Neutrophil (primary cell): ENCODE measurements around the gene RBFOX2.

Experiments used
- H3K27ac ChIP-seq: fragments of 200-600 bp; sonication (generic); 2 replicates; pipeline ENCODE4 v1.5.1; 2016; ENCODE audit warnings: mild to moderate bottlenecking, moderate library complexity
- H3K27me3 ChIP-seq: fragments of 200-600 bp; sonication (generic); 2 replicates; pipeline ENCODE4 v1.6.0; 2016; ENCODE audit warnings: mild to moderate bottlenecking
- H3K36me3 ChIP-seq: fragments of 200-600 bp; sonication (generic); 2 replicates; pipeline ENCODE4 v1.5.1; 2017
- H3K4me1 ChIP-seq, 2 experiments: fragments of 200-600 bp in 1 of 2; sonication (generic) in 1 of 2; 1 replicate in 1 of 2; 2 replicates in 1 of 2; pipeline versions ENCODE4 v1.5.1 to v1.6.1; 2013 to 2016; ENCODE audit warnings: low read depth in 1 of 2, low read length in 1 of 2, mild to moderate bottlenecking in 1 of 2, moderate library complexity in 1 of 2; ENCODE audit not compliant: control insufficient read depth in 1 of 2, insufficient read depth in 1 of 2
- H3K4me3 ChIP-seq, 2 experiments: fragments of 200-600 bp in 1 of 2; sonication (generic) in 1 of 2; 1 replicate in 1 of 2; 2 replicates in 1 of 2; pipeline ENCODE4 v1.5.1; 2013 to 2016; ENCODE audit warnings: low read depth in 1 of 2, low read length in 1 of 2, mild to moderate bottlenecking in 1 of 2, moderate library complexity in 1 of 2
- H3K9me3 ChIP-seq: fragments of 200-600 bp; sonication (generic); 2 replicates; pipeline ENCODE4 v1.5.1; 2016
- TF ChIP-seq, protein P1 (sequence below): fragments of 200-600 bp; sonication (generic); IDR thresholded peaks from 2 replicates; pipeline ENCODE4 v1.5.1; 2016; ENCODE audit warnings: antibody characterized with exemption

RBFOX2 gene

DNA sequence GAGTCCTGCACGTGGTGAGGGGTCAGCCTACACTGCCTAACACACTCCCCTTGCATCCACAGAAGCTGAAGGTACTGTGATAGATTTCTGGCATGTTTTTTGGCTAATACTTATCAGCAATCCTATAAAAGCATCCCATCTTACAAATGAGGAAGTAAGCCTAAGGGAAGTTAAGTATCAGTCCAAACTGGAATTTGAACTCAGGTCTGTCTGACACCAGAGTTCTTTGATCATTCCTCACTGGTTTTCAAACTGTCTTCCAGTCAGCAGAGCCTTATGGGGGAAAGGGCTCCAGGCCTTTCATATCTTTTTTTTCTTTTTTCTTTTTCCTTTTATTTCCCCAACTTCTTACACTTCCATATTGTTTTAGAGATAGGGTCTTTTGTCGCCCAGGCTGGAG, 105.6 kb downstream of the RBFOX2 start:
- H3K36me3 ChIP-seq, result no peaks in the 10 kb centered on the region
- no peaks in the 10 kb centered on the region for H3K4me1 ChIP-seq
- no peaks in the 10 kb centered on the region for H3K27me3 ChIP-seq
- no peaks in the 10 kb centered on the region for H3K9me3 ChIP-seq
- H3K4me3 ChIP-seq, result no peak overlapping the region
- no peak overlapping the region for H3K27ac ChIP-seq
- TF ChIP-seq, protein P1, sequence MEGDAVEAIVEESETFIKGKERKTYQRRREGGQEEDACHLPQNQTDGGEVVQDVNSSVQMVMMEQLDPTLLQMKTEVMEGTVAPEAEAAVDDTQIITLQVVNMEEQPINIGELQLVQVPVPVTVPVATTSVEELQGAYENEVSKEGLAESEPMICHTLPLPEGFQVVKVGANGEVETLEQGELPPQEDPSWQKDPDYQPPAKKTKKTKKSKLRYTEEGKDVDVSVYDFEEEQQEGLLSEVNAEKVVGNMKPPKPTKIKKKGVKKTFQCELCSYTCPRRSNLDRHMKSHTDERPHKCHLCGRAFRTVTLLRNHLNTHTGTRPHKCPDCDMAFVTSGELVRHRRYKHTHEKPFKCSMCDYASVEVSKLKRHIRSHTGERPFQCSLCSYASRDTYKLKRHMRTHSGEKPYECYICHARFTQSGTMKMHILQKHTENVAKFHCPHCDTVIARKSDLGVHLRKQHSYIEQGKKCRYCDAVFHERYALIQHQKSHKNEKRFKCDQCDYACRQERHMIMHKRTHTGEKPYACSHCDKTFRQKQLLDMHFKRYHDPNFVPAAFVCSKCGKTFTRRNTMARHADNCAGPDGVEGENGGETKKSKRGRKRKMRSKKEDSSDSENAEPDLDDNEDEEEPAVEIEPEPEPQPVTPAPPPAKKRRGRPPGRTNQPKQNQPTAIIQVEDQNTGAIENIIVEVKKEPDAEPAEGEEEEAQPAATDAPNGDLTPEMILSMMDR, result no peak

DNA sequence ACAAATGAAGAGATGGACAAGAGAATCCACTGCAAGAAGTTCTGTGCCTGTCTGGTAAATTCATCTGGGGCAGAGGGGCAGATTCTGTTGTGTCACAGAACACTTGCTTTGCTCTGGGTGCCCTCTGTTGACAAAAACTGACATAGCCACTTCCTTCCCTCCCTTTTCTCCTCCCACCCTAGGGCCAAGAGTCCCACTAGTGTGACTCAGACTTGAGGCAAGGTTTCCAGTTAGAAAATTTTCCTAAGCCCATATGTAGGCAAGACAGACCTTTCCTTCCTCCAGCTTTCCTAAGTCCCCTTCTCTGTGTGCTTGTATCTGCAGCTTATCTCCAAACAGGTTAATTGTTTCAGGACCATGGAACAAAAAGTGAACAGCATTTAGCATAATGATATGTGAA, 106.8 kb downstream of the RBFOX2 start:
- Histone ChIP-seq H3K27ac (no peak overlapping the region), H3K36me3 (no peaks in the 10 kb centered on the region), H3K4me1 (no peaks in the 10 kb centered on the region), H3K27me3 (no peaks in the 10 kb centered on the region), H3K4me3 (no peak overlapping the region), H3K9me3 (no peaks in the 10 kb centered on the region)
- TF ChIP-seq, protein P1, result no peak

DNA sequence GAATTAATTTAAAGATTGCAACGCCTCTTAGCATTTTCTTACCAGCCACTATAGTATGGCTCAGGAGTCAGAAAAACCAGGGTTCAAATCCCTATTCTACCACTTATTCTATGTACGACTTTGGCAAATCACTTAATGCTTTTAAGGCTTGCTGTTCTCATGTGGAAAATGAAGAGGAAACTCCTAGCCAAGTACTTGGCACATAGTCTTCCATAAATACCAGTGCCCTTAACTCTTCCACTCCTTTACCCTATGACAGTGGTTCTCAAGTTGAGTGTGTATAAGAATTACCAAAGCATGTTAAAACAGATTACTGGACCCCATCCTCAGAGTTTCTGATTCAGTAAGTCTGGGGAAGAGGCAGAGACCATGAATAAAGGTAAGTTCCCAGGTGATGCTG, 107.6 kb downstream of the RBFOX2 start:
- TF ChIP-seq, protein P1, result no peak
- no peaks in the 10 kb centered on the region for H3K27me3 ChIP-seq
- no peaks in the 10 kb centered on the region for H3K4me1 ChIP-seq
- H3K27ac ChIP-seq, result no peak overlapping the region
- no peaks in the 10 kb centered on the region for H3K9me3 ChIP-seq
- H3K36me3 ChIP-seq, result no peaks in the 10 kb centered on the region
- no peak overlapping the region for H3K4me3 ChIP-seq

DNA sequence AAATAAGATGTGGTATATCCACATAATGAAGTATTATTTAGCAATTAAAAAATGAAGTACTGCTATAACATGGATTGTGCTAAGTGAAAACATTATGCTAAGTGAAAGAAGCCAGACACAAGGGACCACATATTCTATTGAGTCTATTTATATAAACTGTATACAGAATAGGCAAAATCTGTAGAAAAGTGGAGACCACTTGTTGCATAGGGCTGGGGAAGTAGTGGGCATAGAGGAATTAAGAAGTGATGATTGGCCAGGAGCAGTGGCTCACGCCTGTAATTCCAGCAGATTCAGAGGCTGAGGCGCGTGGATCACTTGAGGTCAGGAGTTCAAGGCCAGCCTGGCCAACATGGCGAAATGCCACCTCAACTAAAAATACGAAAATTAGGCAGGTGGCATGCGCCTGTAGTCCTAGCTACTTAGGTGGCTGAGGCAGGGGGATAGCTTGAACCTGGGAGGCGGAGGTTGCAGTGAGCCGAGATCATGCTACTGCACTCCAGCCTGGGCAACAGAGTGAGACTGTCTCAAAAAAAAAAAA, 109.6 kb downstream of the RBFOX2 start:
- TF ChIP-seq, protein P1, result no peak
- peaks cover 3% of the 10 kb centered on the region for H3K27me3 ChIP-seq
- H3K4me1 ChIP-seq, result peaks cover 0 to 11% of the 10 kb centered on the region in 2 experiments
- no peak overlapping the region for H3K27ac ChIP-seq
- no peaks in the 10 kb centered on the region for H3K9me3 ChIP-seq
- no peak overlapping the region for H3K4me3 ChIP-seq
- H3K36me3 ChIP-seq, result no peaks in the 10 kb centered on the region

DNA sequence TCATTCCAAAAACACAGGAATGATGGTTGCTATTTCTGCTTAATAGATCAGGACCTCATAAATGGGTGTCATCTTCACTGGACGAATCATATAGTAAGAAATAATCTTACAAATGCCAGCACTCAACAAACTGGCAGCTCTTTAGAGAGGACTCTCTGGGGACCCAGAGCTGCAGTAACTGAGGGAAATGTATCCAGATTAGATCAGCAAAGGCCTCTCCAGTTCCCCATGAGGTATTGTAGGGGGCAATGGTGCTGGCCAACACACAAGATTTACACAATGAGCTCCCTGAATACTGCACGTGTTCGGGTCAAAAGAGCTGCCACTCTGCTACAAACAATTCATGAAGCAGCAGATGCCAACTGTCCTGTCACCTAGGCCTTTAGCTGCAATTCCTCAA, 110.2 kb downstream of the RBFOX2 start:
- H3K36me3 ChIP-seq, result no peaks in the 10 kb centered on the region
- TF ChIP-seq, protein P1, result no peak
- peaks cover 0 to 11% of the 10 kb centered on the region in 2 experiments for H3K4me1 ChIP-seq
- H3K27ac ChIP-seq, result no peak overlapping the region
- H3K27me3 ChIP-seq, result peaks cover 3% of the 10 kb centered on the region
- H3K9me3 ChIP-seq, result no peaks in the 10 kb centered on the region
- H3K4me3 ChIP-seq, result no peak overlapping the region

DNA sequence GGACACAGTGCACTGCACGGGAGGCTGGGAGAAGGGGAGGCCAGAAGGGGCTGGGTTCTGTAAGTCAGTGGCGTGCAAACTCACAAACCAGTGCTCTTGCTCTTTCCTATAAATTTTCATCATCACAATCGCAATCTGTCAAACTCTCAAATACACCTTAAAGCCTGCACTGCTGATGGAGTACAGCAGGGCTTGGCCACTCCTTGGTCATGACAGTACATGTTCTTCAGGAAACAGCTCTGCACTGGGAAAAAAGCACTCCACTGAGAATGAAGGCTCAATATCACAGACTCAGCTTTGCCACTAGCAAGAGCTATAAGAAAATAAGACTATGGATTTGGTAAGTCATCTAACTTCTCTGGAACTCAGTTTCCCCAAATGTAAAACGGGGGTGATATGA, 111.0 kb downstream of the RBFOX2 start:
- Histone ChIP-seq H3K36me3 (no peaks in the 10 kb centered on the region), H3K9me3 (no peaks in the 10 kb centered on the region), H3K4me3 (no peak overlapping the region), H3K27me3 (peaks cover 3% of the 10 kb centered on the region), H3K4me1 (peaks cover 0 to 11% of the 10 kb centered on the region in 2 experiments), H3K27ac (no peak overlapping the region)
- TF ChIP-seq, protein P1, result no peak
